22Rv1 (cell line): ENCODE data around the gene TNRC18.
"Not testable (repeated sequence)": the region's sequence is repeated elsewhere in the genome, so short reads cannot be mapped to it uniquely, and the experiment has no call there.

Experiments
- H3K27ac ChIP-seq: fragments of 450-650 bp; 2 replicates; pipeline ENCODE4 v1.5.1; 2017
- CTCF ChIP-seq: fragments of 450-650 bp; IDR thresholded peaks from 2 replicates; pipeline ENCODE4 v1.5.1; 2017; ENCODE audit warnings: mild to moderate bottlenecking
- ZFX ChIP-seq: fragments of 450-650 bp; IDR thresholded peaks from 2 replicates; pipeline ENCODE4 v1.6.1; 2017; ENCODE audit warnings: antibody characterized with exemption, borderline replicate concordance

TNRC18 gene

GRCh38 chr7:5423306-5423975 is at the start of gene TNRC18:
TSS of gene TNRC18 (minus strand) at chr7:5423834. CDS start at chr7:5421246, 2,588 bp downstream.
- peak within 1 kb of the TSS; percentile 100 for H3K27ac ChIP-seq
- no peak for TF ChIP-seq ZFX
- TF ChIP-seq CTCF, result no peak

- TF ChIP-seq ZFX, result no peak
- TF ChIP-seq CTCF, result no peak
- no peak overlapping the region for H3K27ac ChIP-seq
These were observed 49.0 kb upstream of the TNRC18 start for GRCh38 chr7:5472432-5473315.

- H3K27ac ChIP-seq, result not testable (repeated sequence)
These were observed 48.0 kb upstream of the TNRC18 start for GRCh38 chr7:5471623-5472022.

- TF ChIP-seq ZFX (no peak), CTCF (no peak)
- no peak overlapping the region for H3K27ac ChIP-seq
These were observed 47.2 kb upstream of the TNRC18 start for GRCh38 chr7:5470816-5471215.

GRCh38 chr7:5470167-5470532 is 46.5 kb upstream of the TNRC18 start:
- TF ChIP-seq CTCF (no peak), ZFX (no peak)
- H3K27ac ChIP-seq, result no peak overlapping the region

GRCh38 chr7:5469375-5470166 is 45.9 kb upstream of the TNRC18 start:
- no peak for TF ChIP-seq ZFX
- no peak for TF ChIP-seq CTCF
- no peak overlapping the region for H3K27ac ChIP-seq

GRCh38 chr7:5467645-5468044 is 44.0 kb upstream of the TNRC18 start:
- TF ChIP-seq ZFX (no peak), CTCF (no peak)
- H3K27ac ChIP-seq, result no peak overlapping the region
